Activated T-cell treated with anti-CD3 and anti-CD28 coated beads for 24 hours (primary cell): ENCODE results near the gene PSMD14.
"Not testable (repeated sequence)": the region's sequence is repeated elsewhere in the genome, so short reads cannot be mapped to it uniquely, and the experiment has no call there.

Experiments used
- DNase-seq: peaks from one replicate; pipeline ENCODE4 v3.0.0-alpha.2; 2020; ENCODE audit warnings: low read depth

PSMD14 gene

DNA sequence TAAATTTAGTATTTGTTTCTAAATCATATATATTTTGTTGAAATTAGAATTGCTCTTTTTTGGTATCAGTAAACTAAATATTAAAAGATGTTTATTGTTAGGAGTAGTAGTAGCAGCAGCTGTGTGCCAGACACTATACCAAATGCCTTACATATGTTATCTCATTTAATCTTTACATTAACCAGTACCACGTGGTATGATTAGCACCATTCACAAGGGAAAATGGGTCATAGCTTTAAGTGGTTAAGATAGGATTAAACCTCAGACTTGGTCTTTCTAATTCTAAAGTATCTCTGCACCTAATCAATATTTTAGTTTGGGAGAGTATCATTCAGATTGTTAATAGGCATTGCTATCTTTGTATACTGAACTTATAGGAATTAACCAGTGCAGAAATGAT lies 29.0 kb downstream of the PSMD14 start:
- no peak for DNase-seq

GRCh38 chr2:161339532-161339931 lies 31.3 kb downstream of the PSMD14 start:
- DNase-seq: not testable (repeated sequence)

DNA sequence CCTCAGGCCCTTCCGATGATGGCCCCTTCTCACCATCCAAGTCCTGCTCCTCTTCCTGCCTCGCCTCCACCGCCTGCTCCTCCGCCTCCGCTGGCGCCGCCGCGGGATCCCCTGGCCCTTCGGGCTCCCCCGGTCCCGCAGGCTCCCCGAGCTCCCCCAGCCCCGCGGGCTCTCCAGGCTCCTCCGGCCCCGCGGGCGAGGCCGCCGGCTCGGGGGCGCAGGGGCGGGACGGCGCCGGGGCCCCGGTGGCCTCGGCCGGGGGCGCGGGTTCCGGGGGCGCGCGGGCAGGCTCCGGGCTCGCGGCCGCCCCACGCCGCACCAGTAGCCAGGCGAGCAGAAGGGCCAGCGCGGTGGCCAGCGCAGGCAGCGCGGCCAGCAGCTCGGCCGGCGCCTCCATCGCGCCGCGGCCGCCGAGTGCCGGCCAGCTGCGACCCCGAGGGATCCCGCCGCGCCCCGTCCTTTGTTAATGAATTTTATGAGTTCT lies 32.7 kb downstream of the PSMD14 start:
- not testable (repeated sequence) for DNase-seq

GRCh38 chr2:161343235-161343634 lies 35.0 kb downstream of the PSMD14 start:
- no peak for DNase-seq

GRCh38 chr2:161344692-161345091 lies 36.5 kb downstream of the PSMD14 start:
- no peak for DNase-seq

- DNase-seq: no peak
These were observed 43.5 kb downstream of the PSMD14 start for GRCh38 chr2:161351678-161352077.

- DNase-seq: no peak
These were observed 44.5 kb downstream of the PSMD14 start for GRCh38 chr2:161352719-161353118.

DNA sequence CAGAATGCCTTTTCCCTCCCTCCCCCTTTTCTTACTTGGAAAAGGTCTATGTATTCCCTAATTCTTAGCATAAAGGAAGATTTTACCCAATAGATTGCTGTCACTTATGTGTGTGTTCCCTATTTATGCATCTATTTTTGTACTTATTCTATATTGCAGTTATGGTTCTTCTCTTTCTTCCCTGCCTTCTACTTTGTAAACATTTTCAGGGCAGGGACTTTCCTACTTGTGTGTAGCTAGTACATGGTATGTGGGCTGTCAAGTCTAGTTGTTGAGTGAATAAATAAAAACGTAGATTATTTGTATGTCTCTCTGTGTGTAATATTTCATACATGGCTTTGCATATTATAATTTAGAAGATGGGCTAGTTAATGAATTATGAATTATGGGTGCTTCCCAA lies 45.3 kb downstream of the PSMD14 start:
- no peak for DNase-seq

DNA sequence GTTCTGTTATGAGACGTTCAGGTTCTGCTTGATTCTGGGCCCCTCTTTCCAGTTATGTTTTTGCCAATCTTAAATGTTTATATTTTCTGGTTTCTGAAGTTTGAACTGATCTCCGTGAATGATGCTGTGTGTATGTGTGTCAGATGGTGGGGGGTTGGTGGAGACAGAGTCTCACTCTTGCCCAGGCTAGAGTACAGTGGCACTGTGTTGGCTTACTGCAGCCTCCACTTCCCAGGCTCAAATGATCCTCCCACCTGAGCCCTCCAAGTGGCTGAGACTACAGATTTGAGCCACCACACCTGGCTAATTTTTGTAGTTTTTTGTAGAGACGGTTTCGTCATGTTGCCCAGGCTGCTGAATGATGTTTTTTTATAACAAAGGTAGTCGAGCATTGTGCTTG lies 45.9 kb downstream of the PSMD14 start:
- no peak for DNase-seq

DNA sequence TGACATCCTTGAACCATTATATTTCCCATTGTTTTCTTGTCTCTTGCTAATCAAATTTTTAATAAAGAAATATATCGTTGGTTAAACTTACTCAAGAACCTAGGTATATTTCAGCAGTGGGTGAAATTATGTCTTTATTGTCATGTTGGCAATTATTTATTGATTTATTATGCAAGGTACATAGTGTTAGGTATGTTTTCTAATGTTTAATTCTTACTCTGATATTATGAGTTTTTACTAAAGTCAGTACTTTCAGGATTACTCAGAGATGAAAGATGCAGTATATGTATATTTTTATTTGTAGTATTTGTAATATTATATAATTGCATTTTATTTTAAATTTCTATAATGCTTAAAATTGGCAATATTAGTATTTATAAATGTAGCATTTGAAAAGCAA lies 46.9 kb downstream of the PSMD14 start:
- no peak for DNase-seq

DNA sequence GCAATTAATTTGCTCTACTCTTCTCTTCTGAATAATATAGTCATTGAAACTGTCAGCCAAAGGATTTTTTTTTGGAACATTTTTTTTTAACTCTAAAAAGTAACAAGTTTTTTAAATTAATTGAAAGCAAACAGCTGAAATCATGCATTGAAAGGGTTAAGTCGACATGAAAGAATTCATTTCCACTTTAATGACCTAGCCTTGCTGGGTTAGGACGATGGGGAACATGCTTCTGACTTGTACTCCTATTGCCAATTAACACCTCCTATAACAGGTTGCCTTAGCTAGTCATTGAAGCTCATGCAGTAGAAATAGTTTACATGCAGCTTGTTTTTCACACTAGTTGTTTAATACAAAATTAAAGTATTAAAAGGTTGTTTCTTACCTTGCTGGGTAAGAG lies 47.8 kb downstream of the PSMD14 start:
- DNase-seq: no peak

- DNase-seq: no peak
These were observed 48.9 kb downstream of the PSMD14 start for GRCh38 chr2:161357097-161357496.

GRCh38 chr2:161358838-161359237 lies 50.6 kb downstream of the PSMD14 start:
- DNase-seq: no peak

DNA sequence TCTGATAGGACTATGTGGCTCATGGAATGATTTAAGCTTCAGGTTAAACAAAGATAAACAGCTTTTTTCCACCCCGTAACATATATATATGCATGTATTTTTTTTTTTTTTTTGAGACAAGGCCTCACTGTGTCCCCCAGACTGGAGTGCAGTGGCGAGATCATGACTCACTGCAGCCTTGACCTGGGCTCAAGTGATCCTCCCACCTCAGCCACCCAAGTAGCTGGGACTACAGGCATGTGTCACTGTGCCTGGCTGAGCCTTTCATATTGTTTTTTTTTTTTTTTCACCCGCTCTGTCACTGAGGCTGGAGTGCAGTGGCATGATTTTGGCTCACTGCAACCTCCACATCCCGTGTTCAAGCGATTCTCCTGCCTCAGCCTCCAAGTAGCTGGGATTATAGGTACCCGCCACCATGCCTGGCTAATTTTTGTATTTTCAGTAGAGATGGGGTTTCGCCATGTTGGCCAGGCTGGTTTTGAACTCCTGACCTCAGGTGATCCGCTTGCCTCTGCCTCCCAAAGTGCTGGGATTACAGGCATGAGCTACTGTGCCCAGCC lies 52.0 kb downstream of the PSMD14 start:
- DNase-seq: not testable (repeated sequence)

- DNase-seq: no peak
These were observed 54.4 kb downstream of the PSMD14 start for GRCh38 chr2:161362568-161363166.

DNA sequence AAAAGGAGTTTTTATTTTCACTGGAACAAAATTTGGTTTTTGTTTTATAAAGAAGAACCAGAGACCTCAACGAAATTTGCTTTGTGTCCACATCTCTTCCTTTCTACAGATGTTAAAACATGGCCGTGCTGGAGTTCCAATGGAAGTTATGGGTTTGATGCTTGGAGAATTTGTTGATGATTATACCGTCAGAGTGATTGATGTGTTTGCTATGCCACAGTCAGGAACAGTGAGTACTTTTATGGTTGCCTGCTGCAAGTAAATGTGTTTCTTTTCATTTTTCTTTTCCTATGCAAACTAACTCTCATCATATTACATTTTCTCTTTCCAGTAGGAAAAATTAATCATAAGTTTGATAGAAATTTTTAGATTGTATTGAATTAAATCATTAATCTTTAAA lies 59.5 kb downstream of the PSMD14 start:
- no peak for DNase-seq

GRCh38 chr2:161369311-161369710 lies 61.1 kb downstream of the PSMD14 start:
- no peak for DNase-seq

DNA sequence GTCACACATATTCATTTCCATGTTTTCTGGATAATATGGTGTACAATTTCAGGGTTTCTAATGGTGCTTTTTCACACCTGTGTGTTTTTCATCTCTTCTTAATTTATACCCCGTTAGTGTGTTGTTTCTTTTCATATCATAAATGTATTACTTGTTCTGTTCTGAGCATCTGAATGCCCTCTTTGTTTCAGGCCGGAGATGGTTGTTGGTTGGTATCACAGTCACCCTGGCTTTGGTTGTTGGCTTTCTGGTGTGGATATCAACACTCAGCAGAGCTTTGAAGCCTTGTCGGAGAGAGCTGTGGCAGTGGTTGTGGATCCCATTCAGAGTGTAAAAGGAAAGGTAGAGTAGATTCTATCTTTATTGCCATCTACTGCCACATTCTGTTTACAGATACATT lies 62.8 kb downstream of the PSMD14 start:
- no peak for DNase-seq

- no peak for DNase-seq
These were observed 63.6 kb downstream of the PSMD14 start for GRCh38 chr2:161371869-161372268.

- no peak for DNase-seq
These were observed 65.7 kb downstream of the PSMD14 start for GRCh38 chr2:161373942-161374341.

- DNase-seq: no peak
These were observed 66.2 kb downstream of the PSMD14 start for GRCh38 chr2:161374446-161374845.

GRCh38 chr2:161379740-161380139 lies 71.5 kb downstream of the PSMD14 start:
- no peak for DNase-seq

DNA sequence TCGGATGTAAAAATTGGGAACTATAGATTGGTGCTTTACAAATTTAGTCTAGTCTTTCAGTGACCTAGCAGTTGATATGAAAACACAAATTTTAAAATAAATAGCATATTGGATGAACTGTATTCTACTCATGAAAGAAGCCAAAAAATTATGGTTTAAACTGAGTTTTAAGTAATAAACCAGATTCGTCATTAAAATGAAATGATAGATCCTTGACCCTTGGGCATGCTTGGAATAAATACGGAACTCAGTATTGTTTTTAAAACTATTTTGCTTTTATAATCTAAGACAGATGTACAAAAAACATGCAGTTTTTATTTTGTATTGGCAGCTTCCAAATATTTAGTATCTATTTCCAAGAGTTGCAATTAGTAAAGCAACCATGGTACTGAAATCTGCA lies 73.3 kb downstream of the PSMD14 start:
- no peak for DNase-seq

GRCh38 chr2:161382747-161383146 lies 74.5 kb downstream of the PSMD14 start:
- DNase-seq: no peak
